Measurements from ENCODE around the gene XXYLT1. TPM values are rescaled to one million over a fixed set of nuclear protein-coding genes. Genes with fewer than 3 reads are reported as not detected.

XXYLT1 gene
- total RNA-seq, 4 donors from 2014 or later: 5.4 to 18.2 (median 6.9) TPM

- H3K27ac ChIP-seq: no peak overlapping the region
- peaks cover 0 to 6% (median 0%) of the 10 kb centered on the region in 4 donors for H3K4me1 ChIP-seq
- H3K9me3 ChIP-seq: no peaks in the 10 kb centered on the region
- H3K4me3 ChIP-seq: no peak overlapping the region
- DNase-seq: peak in 1 of 3 donors; percentile 8
- no peaks in the 10 kb centered on the region for H3K27me3 ChIP-seq
- no peaks in the 10 kb centered on the region for H3K36me3 ChIP-seq
- TF ChIP-seq CTCF (IDR thresholded peaks at IDR 0.05) (no peak), POLR2A (IDR thresholded peaks at IDR 0.05) (no peak)
Observed at GRCh38 chr3:195036574-195036973, 234.4 kb downstream of the XXYLT1 start.

GRCh38 chr3:195036203-195036505 lies 234.8 kb downstream of the XXYLT1 start:
- DNase-seq: peak in 1 of 3 donors; percentile 39
- Histone ChIP-seq H3K27me3 (no peaks in the 10 kb centered on the region), H3K4me3 (no peak overlapping the region), H3K4me1 (peaks cover 0 to 6% (median 0%) of the 10 kb centered on the region in 4 donors), H3K9me3 (no peaks in the 10 kb centered on the region), H3K27ac (no peak overlapping the region), H3K36me3 (no peaks in the 10 kb centered on the region)
- TF ChIP-seq POLR2A (IDR thresholded peaks at IDR 0.05) (no peak), CTCF (IDR thresholded peaks at IDR 0.05) (no peak)

- no peaks in the 10 kb centered on the region for H3K9me3 ChIP-seq
- no peak overlapping the region for H3K27ac ChIP-seq
- H3K4me3 ChIP-seq: no peak overlapping the region
- peak in 1 of 6 experiments; percentile 6 for TF ChIP-seq CTCF (IDR thresholded peaks at IDR 0.05)
- no peak for TF ChIP-seq POLR2A (IDR thresholded peaks at IDR 0.05)
- no peaks in the 10 kb centered on the region for H3K36me3 ChIP-seq
- no peaks in the 10 kb centered on the region for H3K27me3 ChIP-seq
- DNase-seq: peak in 1 of 3 donors; percentile 43
- H3K4me1 ChIP-seq: peaks cover 0 to 6% (median 0%) of the 10 kb centered on the region in 4 donors
Observed at GRCh38 chr3:195035345-195036202, 235.4 kb downstream of the XXYLT1 start.

GRCh38 chr3:195034541-195034940 lies 236.4 kb downstream of the XXYLT1 start:
- Histone ChIP-seq H3K4me3 (no peak overlapping the region), H3K27me3 (no peaks in the 10 kb centered on the region), H3K4me1 (peaks cover 0 to 6% (median 0%) of the 10 kb centered on the region in 4 donors), H3K36me3 (no peaks in the 10 kb centered on the region), H3K9me3 (no peaks in the 10 kb centered on the region), H3K27ac (peak overlapping the region in 1 of 4 donors; percentile 81)
- DNase-seq: peak in 1 of 3 donors; percentile 39
- TF ChIP-seq POLR2A (IDR thresholded peaks at IDR 0.05) (no peak), CTCF (IDR thresholded peaks at IDR 0.05) (no peak)

GRCh38 chr3:195034101-195034500 lies 236.9 kb downstream of the XXYLT1 start:
- no peaks in the 10 kb centered on the region for H3K9me3 ChIP-seq
- H3K27ac ChIP-seq: peak overlapping the region in 2 of 4 donors; percentile 24 to 81
- no peaks in the 10 kb centered on the region for H3K36me3 ChIP-seq
- DNase-seq: no peak
- no peaks in the 10 kb centered on the region for H3K27me3 ChIP-seq
- peaks cover 0 to 6% (median 0%) of the 10 kb centered on the region in 4 donors for H3K4me1 ChIP-seq
- TF ChIP-seq CTCF (IDR thresholded peaks at IDR 0.05) (no peak), POLR2A (IDR thresholded peaks at IDR 0.05) (no peak)
- no peak overlapping the region for H3K4me3 ChIP-seq
